ENCODE results near the gene ARHGAP5. TPM values are rescaled to one million over a fixed set of nuclear protein-coding genes. Genes with fewer than 3 reads are reported as not detected.

The ARHGAP5 gene
- total and polyA plus RNA-seq, 2 donors from 2014 or later = 17.7 to 142 TPM

GRCh38 chr14:32142341-32142740 is 65.2 kb downstream of the ARHGAP5 start:
- no peaks in the 10 kb centered on the region for H3K4me1 ChIP-seq (ENCODE audit: control insufficient read depth in 2 of 3, insufficient read depth in 2 of 3, low read depth in 1 of 3, low read length in 3 of 3)
- no peak overlapping the region for H3K9ac ChIP-seq (ENCODE audit: low read length in 3 of 3)
- DNase-seq (no peak), FAIRE-seq (no peak)
- no peak overlapping the region for H3K27ac ChIP-seq (ENCODE audit: low read depth in 2 of 2, low read length in 2 of 2)
- H3K9me3 ChIP-seq (ENCODE audit: control insufficient read depth in 2 of 3, insufficient read depth in 1 of 3, low read length in 3 of 3) = peaks cover 0 to 8% (median 0%) of the 10 kb centered on the region in 3 donors
- H3K36me3 ChIP-seq (ENCODE audit: control insufficient read depth in 2 of 3, insufficient read depth in 3 of 3, low read length in 3 of 3) = peaks cover under 1 to 13% (median 3%) of the 10 kb centered on the region in 3 donors
- no peak overlapping the region for H3K4me3 ChIP-seq (ENCODE audit: low read length in 3 of 3)
- intact Hi-C loops (cut with DNase I) = no loop called here
- H3K27me3 ChIP-seq (ENCODE audit: control insufficient read depth, insufficient read depth, low read length) = no peaks in the 10 kb centered on the region
- no peak for TF ChIP-seq CTCF (IDR thresholded peaks at IDR 0.05; ENCODE audit: borderline replicate concordance, extremely low read depth, insufficient read depth)

- DNase-seq (no peak), FAIRE-seq (no peak)
- no peak for TF ChIP-seq CTCF (IDR thresholded peaks at IDR 0.05; ENCODE audit: borderline replicate concordance, extremely low read depth, insufficient read depth)
- no peaks in the 10 kb centered on the region for H3K27me3 ChIP-seq (ENCODE audit: control insufficient read depth, insufficient read depth, low read length)
- H3K9ac ChIP-seq (ENCODE audit: low read length in 3 of 3) = no peak overlapping the region
- intact Hi-C loops (cut with DNase I) = no loop called here
- H3K27ac ChIP-seq (ENCODE audit: low read depth in 2 of 2, low read length in 2 of 2) = no peak overlapping the region
- peaks cover 0 to 5% (median 0%) of the 10 kb centered on the region in 3 donors for H3K9me3 ChIP-seq (ENCODE audit: control insufficient read depth in 2 of 3, insufficient read depth in 1 of 3, low read length in 3 of 3)
- peaks cover 2 to 13% (median 6%) of the 10 kb centered on the region in 3 donors for H3K36me3 ChIP-seq (ENCODE audit: control insufficient read depth in 2 of 3, insufficient read depth in 3 of 3, low read length in 3 of 3)
- no peak overlapping the region for H3K4me3 ChIP-seq (ENCODE audit: low read length in 3 of 3)
- no peaks in the 10 kb centered on the region for H3K4me1 ChIP-seq (ENCODE audit: control insufficient read depth in 2 of 3, insufficient read depth in 2 of 3, low read depth in 1 of 3, low read length in 3 of 3)
These were observed 65.8 kb downstream of the ARHGAP5 start for GRCh38 chr14:32142754-32143437.

GRCh38 chr14:32150392-32150791 is 73.3 kb downstream of the ARHGAP5 start:
- FAIRE-seq (no peak), DNase-seq (no peak)
- Histone ChIP-seq H3K9ac (ENCODE audit: low read length in 3 of 3) (no peak overlapping the region), H3K27ac (ENCODE audit: low read depth in 2 of 2, low read length in 2 of 2) (no peak overlapping the region), H3K4me1 (ENCODE audit: control insufficient read depth in 2 of 3, insufficient read depth in 2 of 3, low read depth in 1 of 3, low read length in 3 of 3) (no peaks in the 10 kb centered on the region), H3K36me3 (ENCODE audit: control insufficient read depth in 2 of 3, insufficient read depth in 3 of 3, low read length in 3 of 3) (peaks cover 2 to 22% (median 11%) of the 10 kb centered on the region in 3 donors), H3K27me3 (ENCODE audit: control insufficient read depth, insufficient read depth, low read length) (no peaks in the 10 kb centered on the region), H3K9me3 (ENCODE audit: control insufficient read depth in 2 of 3, insufficient read depth in 1 of 3, low read length in 3 of 3) (no peaks in the 10 kb centered on the region), H3K4me3 (ENCODE audit: low read length in 3 of 3) (no peak overlapping the region)
- TF ChIP-seq CTCF (IDR thresholded peaks at IDR 0.05; ENCODE audit: borderline replicate concordance, extremely low read depth, insufficient read depth) = no peak
- intact Hi-C loops (cut with DNase I) = no loop called here

All from kidney (tissue), 14 donors.